GM12878 (cell line): Measurements from ENCODE around the gene LHX2. TPM values are rescaled to one million over a fixed set of nuclear protein-coding genes. Genes with fewer than 3 reads are reported as not detected.
A peak's percentile ranks its signal among the peaks of the same experiment; 100 is the strongest.

ENCODE experiments used
- ATAC-seq: fragments of 200-7000 bp; cut with Tn5 transposase; 3 replicates; pipeline ENCODE4 v1.9.1; 2020; ENCODE audit warnings: mild to moderate bottlenecking, moderate library complexity
- BruUV-seq: library from RNA; stranded (reverse); fragments of 400-500 nt; replicated peaks from 2 replicates; lab custom pipeline; 2021; lab: Mats Ljungman, UMichigan
- CTCF ChIA-PET: fragments of 300-600 bp; sonication (Branson Sonifier 250); formaldehyde crosslinking; extraction: SDS; loops from one replicate; lab custom pipeline; 2021; ENCODE audit warnings: inconsistent platforms; lab: Yijun Ruan, JAX
- POLR2A ChIA-PET: fragments of 350-600 bp; formaldehyde crosslinking; extraction: SDS; loops from one replicate; lab custom pipeline; 2021; ENCODE audit warnings: inconsistent platforms; lab: Charles Lee
- RAD21 ChIA-PET: fragments of 300-600 bp; sonication (Branson Sonifier 250); formaldehyde crosslinking; loops from one replicate; lab custom pipeline; 2023; ENCODE audit warnings: antibody characterized with exemption; ENCODE audit not compliant: unreplicated experiment; lab: Charles Lee
- SMC1A ChIA-PET: fragments of 300-600 bp; sonication (Branson Sonifier 250); formaldehyde crosslinking; loops from one replicate; lab custom pipeline; 2023; ENCODE audit not compliant: unreplicated experiment, uncharacterized antibody; lab: Charles Lee
- DNase-seq: peaks from one replicate; pipeline ENCODE4 v3.0.0-alpha.2; 2011; ENCODE audit warnings: low read depth, low spot score
- FAIRE-seq: peaks from 3 replicates; lab custom pipeline; 2011; peaks lifted over from hg19 to GRCh38; lab: Jason Lieb, UNC
- H2AFZ ChIP-seq: 2 replicates; pipeline ENCODE4 v1.6.0; 2011; ENCODE audit warnings: low read depth, low read length, control low read depth; ENCODE audit not compliant: control insufficient read depth
- H3K27ac ChIP-seq: 2 replicates; pipeline ENCODE4 v1.5.1; 2011; ENCODE audit warnings: control low read depth; ENCODE audit not compliant: control insufficient read depth, insufficient read depth
- H3K27me3 ChIP-seq, 2 experiments: replicated peaks in 1 of 2; 2 replicates each; pipeline versions ENCODE4 v1.6.0 to v1.6.1; 2011; ENCODE audit warnings: low read length in 1 of 2; ENCODE audit not compliant: control insufficient read depth in 2 of 2, insufficient read depth in 2 of 2
- H3K36me3 ChIP-seq, 2 experiments: 2 replicates each; pipeline ENCODE4 v1.5.1; 2011; ENCODE audit warnings: low read length in 1 of 2; ENCODE audit not compliant: control insufficient read depth in 2 of 2, insufficient read depth in 2 of 2
- H3K4me1 ChIP-seq: 2 replicates; pipeline ENCODE4 v1.6.1; 2011; ENCODE audit warnings: mild to moderate bottlenecking, low read length, moderate library complexity, mixed read lengths; ENCODE audit not compliant: control insufficient read depth, insufficient read depth
- H3K4me2 ChIP-seq: 2 replicates; pipeline ENCODE4 v1.6.0; 2011; ENCODE audit warnings: control low read depth; ENCODE audit not compliant: control insufficient read depth, insufficient read depth
- H3K4me3 ChIP-seq: fragments of 200-600 bp; sonication (generic); 2 replicates; pipeline ENCODE4 v1.5.1; 2016
- H3K79me2 ChIP-seq: 2 replicates; pipeline ENCODE4 v1.6.0; 2011; ENCODE audit warnings: low read length; ENCODE audit not compliant: control insufficient read depth, insufficient read depth
- H3K9ac ChIP-seq: 2 replicates; pipeline ENCODE4 v1.8.0; 2011; ENCODE audit warnings: low read length, control low read depth, mixed read lengths; ENCODE audit not compliant: control insufficient read depth, insufficient read depth
- H3K9me3 ChIP-seq: replicated peaks from 3 replicates; pipeline ENCODE4 v1.5.1; 2011; ENCODE audit warnings: mild to moderate bottlenecking, low read length; ENCODE audit not compliant: control insufficient read depth, insufficient read depth
- H4K20me1 ChIP-seq: 2 replicates; pipeline ENCODE4 v1.6.0; 2011; ENCODE audit not compliant: control insufficient read depth, insufficient read depth
- ESRRA ChIP-seq: IDR thresholded peaks from 2 replicates; pipeline ENCODE4 v1.6.1; 2012; ENCODE audit warnings: mild to moderate bottlenecking, low read length, improper control_type of control experiment
- PAX5 ChIP-seq: IDR thresholded peaks from 2 replicates; pipeline ENCODE4 v1.6.1; 2011; ENCODE audit warnings: low read depth, low read length, borderline replicate concordance
- PRDM15 ChIP-seq: fragments of 450-650 bp; formaldehyde crosslinking; IDR thresholded peaks from 2 replicates; pipeline ENCODE4 v1.4.0; 2020; ENCODE audit warnings: mild to moderate bottlenecking, moderate library complexity
- RBBP5 ChIP-seq: fragments of 200-600 bp; sonication (generic); conservative IDR thresholded peaks from 2 replicates; pipeline ENCODE4 v1.6.1; 2016
- TCF12 ChIP-seq: IDR thresholded peaks from 2 replicates; pipeline ENCODE4 v1.6.1; 2011; ENCODE audit warnings: low read depth, mild to moderate bottlenecking, low read length
- ZBED1 ChIP-seq: IDR thresholded peaks from 2 replicates; pipeline ENCODE4 v1.6.1; 2016; ENCODE audit warnings: borderline replicate concordance
- ZNF687 ChIP-seq: fragments of 450-650 bp; IDR thresholded peaks from 2 replicates; pipeline ENCODE4 v1.6.1; 2017; ENCODE audit warnings: mild to moderate bottlenecking, moderate library complexity
- ZSCAN29 ChIP-seq: fragments of 450-650 bp; IDR thresholded peaks from 2 replicates; pipeline ENCODE4 v1.6.1; 2017; ENCODE audit warnings: mild to moderate bottlenecking, moderate library complexity
- WGBS: methylation state at CpG from one replicate; pipeline ENCODE4 v1.1.6; 2016; ENCODE audit warnings: low lambda C conversion rate; ENCODE audit not compliant: insufficient replicate concordance, insufficient coverage; ENCODE audit errors: missing lambda C conversion rate; 5-methylcytosine and 5-hydroxymethylcytosine counted together
- in situ Hi-C: fragments of 300-500 bp; cut with MboI; formaldehyde crosslinking; loops from 9 replicates; pipeline ENCODE4 v1.14.3; 2018; ENCODE audit warnings: mixed read lengths
- intact Hi-C: fragments of 100-400 bp; cut with micrococcal nuclease; formaldehyde crosslinking; loops from one replicate; pipeline ENCODE4 v1.14.2; 2022; ENCODE audit not compliant: unreplicated experiment
- polyA plus RNA-seq, 11 experiments: library from polyadenylated mRNA; depleted of rRNA in 4 of 11; unstranded in 6 of 11; stranded (reverse) in 5 of 11; fragments of >200 nt; fragmentation: Nextera tagmentation in 4 of 11; fragmentation: Illumina TruSeq in 1 of 11; extraction: Ambion mirVana in 4 of 11; extraction: Trizol in 1 of 11; gene quantifications; 1 replicate in 1 of 11; 2 replicates in 10 of 11; pipeline versions ENCODE4 v1.2.1 to v1.2.3, GENCODE V29; 2011 to 2016; ENCODE audit warnings: inconsistent platforms in 2 of 11, missing spikeins in 2 of 11, low read depth in 1 of 11
- total RNA-seq, 4 experiments: library from RNA; depleted of rRNA in 3 of 4; stranded (reverse); fragments of >200 nt in 3 of 4; fragmentation: Illumina TruSeq in 1 of 4; extraction: Trizol in 1 of 4; gene quantifications; 2 replicates each; pipeline versions ENCODE4 v1.2.1 to v1.2.3, GENCODE V29; 2013 to 2021

LHX2 gene
- total and polyA plus RNA-seq, 10 of the 15 experiments (the other 5 are each of a cell fraction or from before 2014, with no cell fraction given): 0.82 to 69.8 (median 5.3) TPM

DNA sequence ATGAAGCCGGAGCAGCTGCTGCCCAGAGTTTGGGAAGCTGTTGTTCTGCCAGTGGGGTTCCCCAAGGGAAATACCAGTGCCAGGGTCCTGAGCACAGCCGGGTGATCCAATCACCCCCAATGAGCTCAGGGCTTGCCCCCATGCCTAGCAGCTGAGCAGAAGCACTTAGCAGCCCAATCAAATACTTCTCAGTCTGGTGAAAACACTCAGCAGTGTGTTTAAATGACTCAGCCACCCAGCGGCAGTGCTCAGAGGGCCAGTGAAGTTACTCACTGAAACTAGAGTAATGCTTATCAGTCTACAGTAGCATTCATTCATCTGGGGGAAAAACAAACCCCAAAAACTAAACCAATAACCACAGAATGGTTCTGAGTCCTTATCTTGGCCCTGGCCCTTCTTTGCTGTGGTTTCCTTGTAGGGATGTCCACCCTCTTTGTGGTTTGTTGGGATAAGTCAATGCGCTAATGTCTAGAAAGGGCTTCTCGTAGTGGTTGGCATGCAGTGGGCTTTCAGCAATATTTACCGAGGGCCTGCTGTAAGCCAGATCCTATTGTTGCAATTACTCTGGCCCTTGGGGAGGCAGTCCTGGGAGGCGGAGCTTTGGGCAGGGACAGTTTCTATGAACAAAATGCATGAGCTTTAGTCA lies 43.1 kb downstream of the LHX2 start (continued):
- TF ChIP-seq ZSCAN29 (no peak), TCF12 (0 out of 2 replicates have a peak, but pooled peaks have one; percentile 45), ZBED1 (peak; percentile 91), ESRRA (no peak)

- DNase-seq (no peak), ATAC-seq (no peak), FAIRE-seq (no peak)
- Histone ChIP-seq H3K9ac (no peak overlapping the region), H3K4me1 (no peaks in the 10 kb centered on the region), H3K27me3 (peaks cover 3 to 5% of the 10 kb centered on the region in 2 experiments; a peak in 2 of 4 replicates), H3K4me2 (no peak overlapping the region), H3K36me3 (no peaks in the 10 kb centered on the region), H3K4me3 (no peak overlapping the region), H4K20me1 (no peaks in the 10 kb centered on the region), H3K79me2 (no peaks in the 10 kb centered on the region), H3K9me3 (no peaks in the 10 kb centered on the region; the same call in 2 of the 3 replicates), H3K27ac (no peak overlapping the region), H2AFZ (no peak overlapping the region)
- in situ Hi-C loops (no loop called here), intact Hi-C loops (no loop called here)
- ChIA-PET POLR2A (no interaction called here), CTCF (interaction anchor here (1.0 kb wide), 1 partner anchor 20 kb away, joined by 3 read pairs; no protein-coding TSS in a partner anchor), SMC1A (no interaction called here), RAD21 (no interaction called here)
- BruUV-seq: no TSS peak
- WGBS: 40% methylated on average over 21 of the region's 21 CpGs
- TF ChIP-seq ZNF687: no peak
- TF ChIP-seq PAX5: no peak
- TF ChIP-seq ZSCAN29: no peak
- no peak for TF ChIP-seq PRDM15 (CRISPR knock-in tag)
- no peak for TF ChIP-seq RBBP5
- TF ChIP-seq ZBED1: no peak
These were observed 49.5 kb downstream of the LHX2 start for GRCh38 chr9:124060844-124061605.
